GM21515 (cell line): ENCODE data around the gene CDKAL1.
A peak's percentile ranks its signal among the peaks of the same experiment; 100 is the strongest.
"Not testable (repeated sequence)": the region's sequence is repeated elsewhere in the genome, so short reads cannot be mapped to it uniquely, and the experiment has no call there.

Source experiments
- ATAC-seq: cut with Tn5 transposase; IDR thresholded peaks from one replicate; pipeline ENCODE4 v1.9.1; 2021; ENCODE audit not compliant: unreplicated experiment

CDKAL1 gene

GRCh38 chr6:20534295-20535262 is at the start of gene CDKAL1:
Gene CDKAL1 (plus strand): TSS chr6:20534457. CDS start chr6:20546351, 11,894 bp downstream.
- ATAC-seq = peak; percentile 85

GRCh38 chr6:20486641-20487040 is 47.6 kb upstream of the CDKAL1 start:
- no peak for ATAC-seq

GRCh38 chr6:20487669-20488375 is 46.4 kb upstream of the CDKAL1 start:
- no peak for ATAC-seq

GRCh38 chr6:20490591-20490990 is 43.7 kb upstream of the CDKAL1 start:
- no peak for ATAC-seq

- no peak for ATAC-seq
These were observed 42.2 kb upstream of the CDKAL1 start for GRCh38 chr6:20492099-20492498.

GRCh38 chr6:20497216-20498040 is 36.8 kb upstream of the CDKAL1 start:
- ATAC-seq = no peak

GRCh38 chr6:20498041-20498385 is 36.2 kb upstream of the CDKAL1 start:
- no peak for ATAC-seq

GRCh38 chr6:20509212-20509611 is 25.0 kb upstream of the CDKAL1 start:
- no peak for ATAC-seq

- no peak for ATAC-seq
These were observed 22.4 kb upstream of the CDKAL1 start for GRCh38 chr6:20511852-20512251.

GRCh38 chr6:20525208-20525607 is 9.0 kb upstream of the CDKAL1 start:
- not testable (repeated sequence) for ATAC-seq

GRCh38 chr6:20529086-20529448 is 5.2 kb upstream of the CDKAL1 start:
- ATAC-seq = peak; percentile 53

- ATAC-seq = no peak
These were observed 1.4 kb upstream of the CDKAL1 start for GRCh38 chr6:20532881-20533280.

- ATAC-seq = peak; percentile 6
These were observed 437 bp upstream of the CDKAL1 start for GRCh38 chr6:20533746-20534294.

- no peak for ATAC-seq
These were observed 3.9 kb downstream of the CDKAL1 start for GRCh38 chr6:20538131-20538662.

GRCh38 chr6:20538907-20539306 is 4.7 kb downstream of the CDKAL1 start:
- ATAC-seq = no peak

GRCh38 chr6:20539387-20539786 is 5.1 kb downstream of the CDKAL1 start:
- no peak for ATAC-seq

GRCh38 chr6:20540683-20541082 is 6.4 kb downstream of the CDKAL1 start:
- no peak for ATAC-seq

GRCh38 chr6:20541382-20541781 is 7.1 kb downstream of the CDKAL1 start:
- no peak for ATAC-seq

GRCh38 chr6:20542927-20543602 is 8.8 kb downstream of the CDKAL1 start:
- peak; percentile 99 for ATAC-seq

GRCh38 chr6:20548264-20548663 is 14.0 kb downstream of the CDKAL1 start:
- no peak for ATAC-seq
